Effector memory CD4-positive, alpha-beta T cell (primary cell): ENCODE data around the gene AOC2.
"Not testable (repeated sequence)": the region's sequence is repeated elsewhere in the genome, so short reads cannot be mapped to it uniquely, and the experiment has no call there.

Source experiments
- DNase-seq, 3 donors: peaks; one replicate each; pipeline ENCODE4 v3.0.0-alpha.2; 2020
- H3K27ac ChIP-seq: 2 replicates; pipeline ENCODE4 v1.7.0; 2013; ENCODE audit warnings: mild to moderate bottlenecking, low read length, moderate library complexity; ENCODE audit not compliant: insufficient read depth, poor library complexity, severe bottlenecking
- H3K27me3 ChIP-seq: replicated peaks from 2 replicates; pipeline ENCODE4 v1.7.0; 2013; ENCODE audit warnings: mild to moderate bottlenecking, low read length; ENCODE audit not compliant: insufficient read depth, control insufficient read depth, poor library complexity, severe bottlenecking
- H3K36me3 ChIP-seq: 2 replicates; pipeline ENCODE4 v1.7.0; 2013; ENCODE audit warnings: mild to moderate bottlenecking, low read length, moderate library complexity; ENCODE audit not compliant: control insufficient read depth, insufficient read depth
- H3K4me1 ChIP-seq: 2 replicates; pipeline ENCODE4 v1.7.0; 2013; ENCODE audit warnings: low read length, mild to moderate bottlenecking; ENCODE audit not compliant: control insufficient read depth, insufficient read depth, poor library complexity, severe bottlenecking
- H3K4me3 ChIP-seq: 2 replicates; pipeline ENCODE4 v1.7.0; 2013; ENCODE audit warnings: low read length, low read depth, mild to moderate bottlenecking; ENCODE audit not compliant: insufficient read depth, poor library complexity, severe bottlenecking
- H3K9me3 ChIP-seq: 2 replicates; pipeline ENCODE4 v1.7.0; 2013; ENCODE audit warnings: mild to moderate bottlenecking, low read length, moderate library complexity; ENCODE audit not compliant: control insufficient read depth

AOC2 gene

GRCh38 chr17:42853597-42853967 lies 9.2 kb downstream of the AOC2 start:
- H3K27ac ChIP-seq: no peak overlapping the region

DNA sequence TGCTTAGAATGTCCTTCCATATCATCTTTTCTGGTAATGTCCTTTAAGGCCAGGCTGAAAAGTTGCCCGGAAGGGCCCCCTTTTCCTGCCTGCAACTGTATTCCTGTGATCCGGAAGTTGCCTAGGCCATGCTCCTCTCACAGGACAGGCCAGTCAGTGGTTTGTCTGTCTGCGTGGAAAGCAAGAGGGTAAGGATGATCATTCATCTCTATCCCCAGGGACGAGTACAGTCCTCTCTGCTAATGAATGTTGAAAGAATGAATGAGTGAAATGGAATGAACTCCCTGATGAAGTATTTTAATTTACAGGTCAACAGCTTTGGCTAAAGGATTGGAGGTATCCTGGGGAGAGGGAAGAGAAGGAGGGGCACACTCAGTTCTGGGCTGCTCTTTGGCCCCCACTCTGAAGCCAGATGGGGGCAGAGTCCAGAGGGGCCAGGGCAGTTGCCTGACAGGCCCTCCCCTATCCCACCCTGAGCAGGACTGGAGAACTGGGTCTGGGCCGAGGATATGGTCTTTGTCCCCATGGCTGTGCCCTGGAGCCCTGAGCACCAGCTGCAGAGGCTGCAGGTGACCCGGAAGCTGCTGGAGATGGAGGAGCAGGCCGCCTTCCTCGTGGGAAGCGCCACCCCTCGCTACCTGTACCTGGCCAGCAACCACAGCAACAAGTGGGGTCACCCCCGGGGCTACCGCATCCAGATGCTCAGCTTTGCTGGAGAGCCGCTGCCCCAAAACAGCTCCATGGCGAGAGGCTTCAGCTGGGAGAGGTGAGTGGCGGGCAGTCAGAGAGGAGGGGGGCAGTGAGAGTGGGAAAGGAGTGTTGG lies 9.8 kb downstream of the AOC2 start:
- Histone ChIP-seq H3K27me3 (no peaks in the 10 kb centered on the region), H3K27ac (no peak overlapping the region), H3K9me3 (no peaks in the 10 kb centered on the region), H3K4me1 (no peaks in the 10 kb centered on the region), H3K4me3 (no peak overlapping the region), H3K36me3 (no peaks in the 10 kb centered on the region)
- no peak for DNase-seq

More at GRCh38 chr17:42853597-42853967, 9.2 kb downstream of the AOC2 start:
- H3K27me3 ChIP-seq: no peaks in the 10 kb centered on the region
- DNase-seq: no peak
- H3K4me1 ChIP-seq: no peaks in the 10 kb centered on the region
- H3K36me3 ChIP-seq: no peaks in the 10 kb centered on the region
- H3K9me3 ChIP-seq: no peaks in the 10 kb centered on the region
- H3K4me3 ChIP-seq: no peak overlapping the region

DNA sequence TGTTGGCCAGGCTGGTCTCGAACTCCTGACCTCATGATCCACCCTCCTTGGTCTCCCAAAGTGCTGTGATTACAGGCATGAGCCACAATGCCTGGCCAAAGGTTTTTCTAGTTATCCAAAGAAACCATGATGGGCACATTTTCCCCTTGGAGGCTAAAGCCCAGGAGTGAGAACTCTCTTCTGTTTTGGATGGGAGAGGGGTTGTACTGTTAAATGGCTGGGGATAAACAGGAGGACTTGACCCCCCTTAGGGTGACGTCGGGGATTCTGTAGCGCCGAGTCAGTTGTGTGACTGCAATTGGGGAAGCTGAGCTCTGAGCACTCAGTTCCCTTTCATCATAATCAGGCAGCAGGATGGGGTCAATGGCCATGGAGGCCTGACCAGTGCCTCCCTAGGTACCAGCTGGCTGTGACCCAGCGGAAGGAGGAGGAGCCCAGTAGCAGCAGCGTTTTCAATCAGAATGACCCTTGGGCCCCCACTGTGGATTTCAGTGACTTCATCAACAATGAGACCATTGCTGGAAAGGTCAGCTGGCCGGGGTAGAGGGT lies 10.7 kb downstream of the AOC2 start:
- Histone ChIP-seq H3K27me3 (no peaks in the 10 kb centered on the region), H3K4me1 (no peaks in the 10 kb centered on the region), H3K36me3 (no peaks in the 10 kb centered on the region), H3K9me3 (no peaks in the 10 kb centered on the region), H3K27ac (no peak overlapping the region), H3K4me3 (no peak overlapping the region)
- no peak for DNase-seq

DNA sequence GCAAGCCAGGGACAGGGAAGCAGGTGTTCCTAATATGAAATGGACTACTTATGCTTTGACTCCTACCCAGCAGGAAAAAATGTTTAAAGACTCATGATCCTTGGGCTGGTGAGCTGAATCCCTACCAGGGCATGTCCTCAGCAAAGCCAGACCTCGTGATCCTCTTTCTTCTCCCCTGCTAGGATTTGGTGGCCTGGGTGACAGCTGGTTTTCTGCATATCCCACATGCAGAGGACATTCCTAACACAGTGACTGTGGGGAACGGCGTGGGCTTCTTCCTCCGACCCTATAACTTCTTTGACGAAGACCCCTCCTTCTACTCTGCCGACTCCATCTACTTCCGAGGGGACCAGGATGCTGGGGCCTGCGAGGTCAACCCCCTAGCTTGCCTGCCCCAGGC lies 11.7 kb downstream of the AOC2 start:
- H3K4me1 ChIP-seq, H3K36me3 ChIP-seq, H3K4me3 ChIP-seq, H3K9me3 ChIP-seq, H3K27me3 ChIP-seq, DNase-seq, H3K27ac ChIP-seq: not testable (repeated sequence)

- not testable (repeated sequence) for H3K36me3 ChIP-seq, H3K27ac ChIP-seq, H3K4me1 ChIP-seq, H3K27me3 ChIP-seq, DNase-seq, H3K9me3 ChIP-seq, H3K4me3 ChIP-seq
Measured at GRCh38 chr17:42856516-42856915, 12.1 kb downstream of the AOC2 start.

GRCh38 chr17:42857389-42857788 lies 13.0 kb downstream of the AOC2 start:
- Histone ChIP-seq H3K4me1 (no peaks in the 10 kb centered on the region), H3K4me3 (no peak overlapping the region), H3K36me3 (no peaks in the 10 kb centered on the region), H3K27me3 (no peaks in the 10 kb centered on the region), H3K27ac (no peak overlapping the region), H3K9me3 (no peaks in the 10 kb centered on the region)
- no peak for DNase-seq

DNA sequence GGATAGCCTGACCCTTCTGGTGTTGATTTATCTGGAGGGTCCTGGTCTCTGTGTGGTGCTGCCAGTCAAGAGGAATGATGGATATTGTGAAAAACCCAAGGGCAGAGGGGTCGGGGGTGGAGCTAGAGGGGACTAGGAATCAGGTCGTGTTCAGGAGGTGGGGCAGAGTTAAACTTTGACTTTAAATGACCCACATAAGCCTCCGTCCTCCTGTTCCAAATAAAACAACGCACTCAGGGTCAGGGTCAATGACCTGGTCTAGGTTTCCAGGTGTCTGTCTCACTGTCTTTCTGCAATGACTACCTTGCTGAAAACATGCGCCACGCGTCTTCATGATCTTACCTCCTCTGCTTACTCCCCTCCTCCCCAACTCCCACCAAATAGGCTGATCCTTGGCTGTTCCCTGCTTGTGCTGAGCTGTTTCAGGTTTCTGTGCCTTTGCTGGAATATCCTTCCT lies 21.3 kb downstream of the AOC2 start:
- Histone ChIP-seq H3K27me3 (no peaks in the 10 kb centered on the region), H3K4me1 (no peaks in the 10 kb centered on the region), H3K4me3 (no peak overlapping the region), H3K9me3 (no peaks in the 10 kb centered on the region), H3K27ac (no peak overlapping the region), H3K36me3 (no peaks in the 10 kb centered on the region)
- DNase-seq: no peak

DNA sequence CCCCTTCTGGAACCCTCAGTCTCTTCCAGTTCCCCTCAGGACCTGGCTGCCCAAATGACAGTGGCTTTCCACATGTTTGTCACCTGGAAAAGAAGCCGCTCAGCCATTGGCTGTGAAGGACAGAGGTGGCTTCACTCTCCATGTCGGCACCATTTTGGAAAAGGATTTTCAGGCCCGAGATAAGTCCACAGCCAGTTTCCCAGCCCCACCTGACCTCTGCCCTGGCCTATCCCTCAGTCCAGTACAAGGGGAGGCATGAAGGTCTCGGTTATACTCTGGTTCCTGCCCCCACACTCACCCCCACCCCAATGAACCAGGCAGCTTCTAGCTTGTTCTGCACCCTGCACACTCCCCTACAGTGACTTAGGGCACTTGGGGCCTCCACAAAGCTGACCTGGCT lies 21.8 kb downstream of the AOC2 start:
- Histone ChIP-seq H3K4me1 (no peaks in the 10 kb centered on the region), H3K36me3 (no peaks in the 10 kb centered on the region), H3K27ac (no peak overlapping the region), H3K27me3 (no peaks in the 10 kb centered on the region), H3K4me3 (no peak overlapping the region), H3K9me3 (no peaks in the 10 kb centered on the region)
- no peak for DNase-seq

DNA sequence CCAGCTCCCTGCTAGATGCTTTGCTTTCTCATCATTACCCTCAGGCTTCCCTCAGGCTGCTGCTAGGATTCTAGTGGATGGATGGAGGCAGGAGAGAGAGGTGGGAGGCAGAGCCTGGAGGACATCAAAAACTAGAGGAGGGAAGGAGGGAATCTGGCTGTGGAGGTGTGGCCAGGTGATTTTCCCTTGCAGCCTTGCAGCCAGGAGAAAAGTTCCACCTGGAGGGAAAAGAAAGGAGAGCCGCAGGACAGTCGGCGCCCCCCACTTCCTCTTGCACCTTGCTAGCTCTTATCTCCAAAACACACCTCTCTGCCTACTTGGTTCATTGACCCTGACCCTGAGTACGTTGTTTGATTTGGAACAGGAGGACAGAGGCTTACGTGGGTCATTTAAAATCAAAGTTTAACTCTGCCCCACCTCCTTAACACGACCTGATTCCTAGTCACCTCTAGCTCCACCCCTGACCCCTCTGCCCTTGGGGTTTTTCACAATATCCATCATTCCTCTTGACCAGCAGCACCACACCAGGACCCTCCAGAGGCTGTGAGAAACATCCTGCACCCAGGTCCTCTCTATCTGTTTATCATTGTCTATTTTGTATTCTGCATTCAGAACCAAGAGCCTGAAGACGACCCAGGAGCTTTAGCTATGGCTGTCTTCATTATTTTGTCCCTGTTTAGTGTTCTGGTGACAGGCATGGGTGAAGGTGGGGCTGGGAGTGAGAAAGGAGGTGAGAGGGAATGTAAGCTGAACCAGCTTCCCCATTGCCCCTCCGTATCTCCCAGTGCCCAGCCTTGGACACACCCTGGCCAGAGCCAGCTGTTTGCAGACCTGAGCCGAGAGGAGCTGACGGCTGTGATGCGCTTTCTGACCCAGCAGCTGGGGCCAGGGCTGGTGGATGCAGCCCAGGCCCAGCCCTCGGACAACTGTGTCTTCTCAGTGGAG lies 22.5 kb downstream of the AOC2 start:
- H3K4me1 ChIP-seq: no peaks in the 10 kb centered on the region
- DNase-seq: no peak
- H3K27ac ChIP-seq: no peak overlapping the region
- H3K4me3 ChIP-seq: no peak overlapping the region
- no peaks in the 10 kb centered on the region for H3K27me3 ChIP-seq
- H3K36me3 ChIP-seq: no peaks in the 10 kb centered on the region
- H3K9me3 ChIP-seq: no peaks in the 10 kb centered on the region
